GM12872 (cell line): ENCODE data around the gene RNF167.

Experiments used
- CTCF ChIP-seq: IDR thresholded peaks from 3 replicates; pipeline ENCODE4 v1.5.1; 2011; ENCODE audit warnings: low read depth, mild to moderate bottlenecking, low read length, moderate library complexity; ENCODE audit not compliant: insufficient read depth

Gene RNF167

GRCh38 chr17:4895657-4896331 lies 44.3 kb upstream of the RNF167 start:
- TF ChIP-seq CTCF: no peak

GRCh38 chr17:4896332-4897197 lies 43.5 kb upstream of the RNF167 start:
- TF ChIP-seq CTCF: no peak

- no peak for TF ChIP-seq CTCF
These were observed 42.8 kb upstream of the RNF167 start for GRCh38 chr17:4897198-4897687.

- no peak for TF ChIP-seq CTCF
These were observed 42.3 kb upstream of the RNF167 start for GRCh38 chr17:4897785-4898184.

- TF ChIP-seq CTCF: no peak
These were observed 41.7 kb upstream of the RNF167 start for GRCh38 chr17:4898351-4898750.

- no peak for TF ChIP-seq CTCF
These were observed 41.1 kb upstream of the RNF167 start for GRCh38 chr17:4898927-4899326.
